Endothelial cell of umbilical vein (primary cell): Measurements from ENCODE around the gene KCNH5. TPM values are rescaled to one million over a fixed set of nuclear protein-coding genes. Genes with fewer than 3 reads are reported as not detected.

Experiments used
- BruUV-seq: library from RNA; stranded (reverse); fragments of 400-500 nt; replicated peaks from 2 replicates; lab custom pipeline; 2021; lab: Mats Ljungman, UMichigan
- CTCF ChIA-PET: fragments of 300-600, 350-600 bp; sonication (Branson Sonifier 250); formaldehyde crosslinking; loops from one replicate; lab custom pipeline; 2021; ENCODE audit warnings: antibody characterized with exemption, inconsistent platforms; lab: Charles Lee
- POLR2A ChIA-PET: fragments of 300-600, 350-600 bp; sonication (Branson Sonifier 250); formaldehyde crosslinking; loops from one replicate; lab custom pipeline; 2021; ENCODE audit warnings: antibody characterized with exemption, inconsistent platforms; lab: Charles Lee
- DNase-seq: peaks from one replicate; pipeline ENCODE4 v3.0.0-alpha.2; 2011; ENCODE audit warnings: low read depth, low spot score
- FAIRE-seq: peaks from 2 replicates; lab custom pipeline; 2011; peaks lifted over from hg19 to GRCh38; lab: Jason Lieb, UNC
- H2AFZ ChIP-seq: 2 replicates; pipeline ENCODE4 v1.6.0; 2012; ENCODE audit warnings: low read depth, low read length, control low read depth, inconsistent platforms
- H3K27ac ChIP-seq: 2 replicates; pipeline ENCODE4 v1.5.1; 2011; ENCODE audit warnings: low read depth, mild to moderate bottlenecking, control low read depth, low read length, moderate library complexity; ENCODE audit not compliant: insufficient read depth
- H3K27me3 ChIP-seq, 2 experiments: 2 replicates each; pipeline versions ENCODE4 v1.6.0 to v1.6.1; 2011; ENCODE audit warnings: low read length in 2 of 2, mixed read lengths in 1 of 2; ENCODE audit not compliant: control insufficient read depth in 2 of 2, insufficient read depth in 2 of 2
- H3K36me3 ChIP-seq, 2 experiments: 2 replicates in 1 of 2; 3 replicates in 1 of 2; pipeline ENCODE4 v1.5.1; 2011; ENCODE audit warnings: low read length in 2 of 2, mild to moderate bottlenecking in 1 of 2, moderate library complexity in 1 of 2; ENCODE audit not compliant: control insufficient read depth in 2 of 2, insufficient read depth in 2 of 2; ENCODE audit errors: extremely low read depth in 1 of 2
- H3K4me1 ChIP-seq: 3 replicates; pipeline ENCODE4 v1.5.1; 2011; ENCODE audit warnings: mild to moderate bottlenecking, low read length; ENCODE audit not compliant: control insufficient read depth, insufficient read depth; ENCODE audit errors: extremely low read depth
- H3K4me2 ChIP-seq: 2 replicates; pipeline ENCODE4 v1.6.1; 2011; ENCODE audit warnings: low read length, control low read depth, mixed read lengths; ENCODE audit not compliant: insufficient read depth
- H3K4me3 ChIP-seq, 3 experiments: fragments of 200-600 bp in 1 of 3; sonication (generic), shearing (Covaris generic) in 1 of 3; replicated peaks in 1 of 3; 2 replicates each; pipeline ENCODE4 v1.5.1; 2011 to 2016; ENCODE audit warnings: control low read depth in 3 of 3, low read length in 3 of 3, mild to moderate bottlenecking in 2 of 3, inconsistent platforms in 1 of 3, low read depth in 1 of 3, moderate library complexity in 1 of 3; ENCODE audit not compliant: insufficient read depth in 1 of 3
- H3K79me2 ChIP-seq: 2 replicates; pipeline ENCODE4 v1.6.0; 2012; ENCODE audit warnings: low read length, inconsistent platforms; ENCODE audit not compliant: control insufficient read depth, insufficient read depth
- H3K9ac ChIP-seq: replicated peaks from 2 replicates; pipeline ENCODE3; 2011; ENCODE audit warnings: low read length, control low read depth; ENCODE audit not compliant: insufficient read depth; ENCODE audit errors: extremely low read depth
- H3K9me1 ChIP-seq: replicated peaks from 3 replicates; pipeline ENCODE4 v1.6.0; 2011; ENCODE audit warnings: mild to moderate bottlenecking, low read length; ENCODE audit not compliant: control insufficient read depth, insufficient read depth; ENCODE audit errors: extremely low read depth
- H3K9me3 ChIP-seq: replicated peaks from 2 replicates; pipeline ENCODE4 v1.5.1; 2012; ENCODE audit warnings: low read length, inconsistent platforms; ENCODE audit not compliant: control insufficient read depth, insufficient read depth
- H4K20me1 ChIP-seq: replicated peaks from 2 replicates; pipeline ENCODE3; 2011; ENCODE audit warnings: mild to moderate bottlenecking, low read length; ENCODE audit not compliant: control insufficient read depth, insufficient read depth; ENCODE audit errors: extremely low read depth
- FOS ChIP-seq: IDR thresholded peaks from 2 replicates; pipeline ENCODE4 v1.6.1; 2011; ENCODE audit warnings: mild to moderate bottlenecking, low read length, moderate library complexity, borderline replicate concordance; ENCODE audit not compliant: insufficient read depth
- GATA2 ChIP-seq: IDR thresholded peaks from 2 replicates; pipeline ENCODE4 v1.7.0; 2011; ENCODE audit warnings: low read depth, mild to moderate bottlenecking, moderate library complexity, mixed read lengths, low read length; ENCODE audit not compliant: insufficient read length, insufficient read depth
- JUN ChIP-seq: IDR thresholded peaks from 2 replicates; pipeline ENCODE4 v1.6.1; 2011; ENCODE audit warnings: borderline replicate concordance, low read depth; ENCODE audit not compliant: insufficient read length, insufficient read depth
- MYC ChIP-seq: IDR thresholded peaks from one replicate; pipeline ENCODE4 v1.6.1; 2011; ENCODE audit warnings: mild to moderate bottlenecking, low read depth, low read length
- POLR2A ChIP-seq: IDR thresholded peaks from 2 replicates; pipeline ENCODE4 v1.6.1; 2012; ENCODE audit warnings: low read depth, mild to moderate bottlenecking, control low read depth, low read length
- POLR2AphosphoS5 ChIP-seq: IDR thresholded peaks from 2 replicates; pipeline ENCODE4 v1.6.1; 2012; ENCODE audit warnings: low read depth, mild to moderate bottlenecking, control low read depth, low read length, moderate library complexity; ENCODE audit not compliant: insufficient read depth
- dilution Hi-C: fragments of 300-500 bp; cut with MboI; formaldehyde crosslinking; loops from one replicate; pipeline ENCODE4 v1.15.0; 2019; ENCODE audit warnings: low sequenced_read_pairs; ENCODE audit not compliant: extremely low pct_ligation_motif_present
- intact Hi-C: fragments of 100-400 bp; cut with micrococcal nuclease; formaldehyde crosslinking; loops from one replicate; pipeline ENCODE4 v1.10.0; 2022
- polyA plus RNA-seq, 4 experiments: library from polyadenylated mRNA; depleted of rRNA in 3 of 4; stranded (reverse) in 3 of 4; unstranded in 1 of 4; fragments of >200 nt; gene quantifications; 2 replicates each; pipeline versions ENCODE4 v1.2.1 to v1.2.3, GENCODE V29; 2011 to 2012; ENCODE audit warnings: missing spikeins in 1 of 4
- total RNA-seq: library from RNA; stranded (reverse); gene quantifications from 2 replicates; pipeline ENCODE4 v1.2.3, GENCODE V29; 2021
- TF ChIP-seq, protein P1 (sequence below), 2 donors: IDR thresholded peaks; 1 replicate in 1 of 2; 2 replicates in 1 of 2; pipeline ENCODE4 v1.5.1; 2011; ENCODE audit warnings: low read length in 2 of 2, mild to moderate bottlenecking in 2 of 2, moderate library complexity in 2 of 2, control low read depth in 1 of 2, inconsistent platforms in 1 of 2, low read depth in 1 of 2; ENCODE audit not compliant: insufficient read depth in 1 of 2; ENCODE audit errors: extremely low read depth in 1 of 2

The KCNH5 gene
- total and polyA plus RNA-seq, 2 donors (not counting 3 experiments of a cell fraction or from before 2014, with no cell fraction given): not detected

DNA sequence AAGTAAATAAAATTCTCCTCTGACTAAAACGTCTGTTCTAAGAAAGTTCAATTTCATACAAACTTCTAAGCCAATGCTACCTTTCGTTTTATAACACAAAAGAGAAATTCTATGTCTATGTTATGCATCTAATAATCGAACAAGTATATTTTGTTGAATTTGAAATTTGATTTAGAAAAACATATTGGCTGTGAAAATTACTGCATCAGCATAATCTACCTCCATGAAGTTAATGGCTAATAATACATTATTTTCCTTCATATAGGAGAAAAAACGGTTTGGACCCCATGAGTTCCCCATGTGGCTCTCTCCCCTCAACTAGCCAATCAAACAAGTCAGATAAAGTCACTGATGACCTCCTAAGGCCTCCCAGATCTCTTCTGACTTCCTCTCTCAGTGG lies 106.5 kb downstream of the KCNH5 start:
- H3K9me3 ChIP-seq: no peaks in the 10 kb centered on the region
- intact Hi-C loops: no loop called here
- ChIA-PET CTCF (no interaction called here), POLR2A (no interaction called here)
- no peak overlapping the region for H2AFZ ChIP-seq
- TF ChIP-seq FOS: no peak
- no peak for TF ChIP-seq POLR2A
- TF ChIP-seq, protein P1, sequence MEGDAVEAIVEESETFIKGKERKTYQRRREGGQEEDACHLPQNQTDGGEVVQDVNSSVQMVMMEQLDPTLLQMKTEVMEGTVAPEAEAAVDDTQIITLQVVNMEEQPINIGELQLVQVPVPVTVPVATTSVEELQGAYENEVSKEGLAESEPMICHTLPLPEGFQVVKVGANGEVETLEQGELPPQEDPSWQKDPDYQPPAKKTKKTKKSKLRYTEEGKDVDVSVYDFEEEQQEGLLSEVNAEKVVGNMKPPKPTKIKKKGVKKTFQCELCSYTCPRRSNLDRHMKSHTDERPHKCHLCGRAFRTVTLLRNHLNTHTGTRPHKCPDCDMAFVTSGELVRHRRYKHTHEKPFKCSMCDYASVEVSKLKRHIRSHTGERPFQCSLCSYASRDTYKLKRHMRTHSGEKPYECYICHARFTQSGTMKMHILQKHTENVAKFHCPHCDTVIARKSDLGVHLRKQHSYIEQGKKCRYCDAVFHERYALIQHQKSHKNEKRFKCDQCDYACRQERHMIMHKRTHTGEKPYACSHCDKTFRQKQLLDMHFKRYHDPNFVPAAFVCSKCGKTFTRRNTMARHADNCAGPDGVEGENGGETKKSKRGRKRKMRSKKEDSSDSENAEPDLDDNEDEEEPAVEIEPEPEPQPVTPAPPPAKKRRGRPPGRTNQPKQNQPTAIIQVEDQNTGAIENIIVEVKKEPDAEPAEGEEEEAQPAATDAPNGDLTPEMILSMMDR (IDR thresholded peaks at IDR 0.05; ENCODE audit: extremely low read depth in 1 of 2, insufficient read depth in 1 of 2, low read depth in 1 of 2, low read length in 2 of 2): no peak
- no peak for TF ChIP-seq GATA2
- TF ChIP-seq MYC: no peak
- H3K4me2 ChIP-seq: no peak overlapping the region
- H3K36me3 ChIP-seq: no peaks in the 10 kb centered on the region
- H3K27ac ChIP-seq: no peak overlapping the region
- no peaks in the 10 kb centered on the region for H3K4me1 ChIP-seq
- no TSS peak for BruUV-seq
- dilution Hi-C loops: no loop called here
- no peaks in the 10 kb centered on the region for H3K9me1 ChIP-seq
- H3K9ac ChIP-seq: no peak overlapping the region
- H3K79me2 ChIP-seq: no peaks in the 10 kb centered on the region
- no peak for DNase-seq
- FAIRE-seq: no peak
- H3K27me3 ChIP-seq: no peaks in the 10 kb centered on the region
- H4K20me1 ChIP-seq: no peaks in the 10 kb centered on the region
- H3K4me3 ChIP-seq: no peak overlapping the region

DNA sequence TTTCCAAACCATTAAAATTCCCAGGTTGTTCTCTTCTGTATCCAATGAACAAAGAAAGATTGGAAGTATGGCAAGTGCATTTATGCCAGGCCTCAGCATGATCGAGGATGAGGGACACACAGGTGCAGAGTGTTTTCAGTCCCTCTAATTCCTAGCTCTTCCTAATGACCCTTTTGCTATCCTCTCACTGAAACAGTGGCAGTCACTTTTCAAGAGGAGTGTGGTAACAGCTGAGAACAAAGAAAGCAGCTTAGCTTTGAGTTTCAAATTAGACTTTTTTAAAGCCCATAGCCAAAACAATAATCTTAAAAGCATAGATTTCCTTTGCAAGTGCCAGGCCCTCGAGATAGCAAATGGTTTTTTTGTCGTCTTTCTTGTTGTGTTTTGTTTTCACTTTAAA lies 110.8 kb downstream of the KCNH5 start:
- TF ChIP-seq JUN (no peak), MYC (no peak), POLR2AphosphoS5 (no peak), POLR2A (no peak), FOS (no peak)
- TF ChIP-seq, protein P1 (IDR thresholded peaks at IDR 0.05; ENCODE audit: extremely low read depth in 1 of 2, insufficient read depth in 1 of 2, low read depth in 1 of 2, low read length in 2 of 2): no peak
- DNase-seq (no peak), FAIRE-seq (no peak)
- Histone ChIP-seq H3K9ac (no peak overlapping the region), H2AFZ (no peak overlapping the region), H3K27me3 (peaks cover 0 to 2% of the 10 kb centered on the region in 2 experiments), H3K4me2 (no peak overlapping the region), H4K20me1 (no peaks in the 10 kb centered on the region), H3K79me2 (no peaks in the 10 kb centered on the region), H3K9me1 (no peaks in the 10 kb centered on the region), H3K36me3 (no peaks in the 10 kb centered on the region), H3K27ac (no peak overlapping the region), H3K4me3 (no peak overlapping the region), H3K4me1 (no peaks in the 10 kb centered on the region), H3K9me3 (no peaks in the 10 kb centered on the region)
- dilution Hi-C loops (no loop called here), intact Hi-C loops (no loop called here)
- ChIA-PET POLR2A (no interaction called here), CTCF (no interaction called here)
- no TSS peak for BruUV-seq
